ENCODE measurements around the gene YEATS2.

- no peak for TF ChIP-seq CTCF (conservative IDR thresholded peaks at IDR 0.05; ENCODE audit: low read length)
- TF ChIP-seq EZH2phosphoT487 (IDR thresholded peaks at IDR 0.05; ENCODE audit: borderline replicate concordance, low read depth, low read length): no peak
Observed at GRCh38 chr3:183829466-183829865, 131.9 kb downstream of the YEATS2 start.

Data from OCI-LY7 (cell line).